HEK293 (cell line): ENCODE results near the gene METAP1.

Experiments
- CTCF ChIA-PET: fragments of 350-600 bp; formaldehyde crosslinking; extraction: SDS; loops from one replicate; lab custom pipeline; 2021; ENCODE audit warnings: antibody characterized with exemption; lab: Yijun Ruan, JAX
- POLR2A ChIA-PET: fragments of 300-600 bp; formaldehyde crosslinking; extraction: SDS; loops from one replicate; lab custom pipeline; 2020; ENCODE audit warnings: antibody characterized with exemption, inconsistent platforms; lab: Yijun Ruan, JAX
- H3K27ac ChIP-seq: fragments of 200-500 bp; sonication (Bioruptor generic); 2 replicates; pipeline ENCODE4 v1.5.1; 2014; ENCODE audit warnings: low read depth, low read length, control low read depth, inconsistent platforms; ENCODE audit errors: extremely low read depth
- H3K36me3 ChIP-seq, 2 experiments: fragments of 200-500 bp in 1 of 2; sonication (Bioruptor generic) in 1 of 2; 1 replicate in 1 of 2; 2 replicates in 1 of 2; pipeline ENCODE4 v1.5.1; 2014 to 2017; ENCODE audit warnings: inconsistent platforms in 2 of 2, low read length in 2 of 2; ENCODE audit not compliant: control insufficient read depth in 2 of 2, insufficient read depth in 1 of 2
- H3K4me1 ChIP-seq: fragments of 200-500 bp; sonication (Bioruptor generic); 2 replicates; pipeline ENCODE4 v1.5.1; 2014; ENCODE audit warnings: mild to moderate bottlenecking, low read length, inconsistent platforms; ENCODE audit not compliant: control insufficient read depth, insufficient read depth
- H3K4me3 ChIP-seq: 2 replicates; pipeline ENCODE4 v1.5.1; 2011; ENCODE audit warnings: low read depth, mild to moderate bottlenecking, control low read depth, low read length, moderate library complexity
- H3K9me3 ChIP-seq: fragments of 200-500 bp; sonication (Bioruptor generic); 2 replicates; pipeline ENCODE4 v1.5.1; 2014; ENCODE audit warnings: low read depth, low read length, inconsistent platforms; ENCODE audit not compliant: control insufficient read depth, insufficient read depth
- BCL11B ChIP-seq: fragments of 450-650 bp; formaldehyde crosslinking; IDR thresholded peaks from 2 replicates; pipeline ENCODE4 v1.5.1; 2016; ENCODE audit warnings: low read depth, missing biosample characterization, missing genetic modification characterization
- FEZF1 ChIP-seq: fragments of 450-650 bp; formaldehyde crosslinking; IDR thresholded peaks from 2 replicates; pipeline ENCODE4 v1.5.1; 2016; ENCODE audit warnings: missing biosample characterization, missing genetic modification characterization
- OVOL3 ChIP-seq: fragments of 450-650 bp; formaldehyde crosslinking; IDR thresholded peaks from 2 replicates; pipeline ENCODE4 v1.5.1; 2016; ENCODE audit warnings: missing biosample characterization, missing genetic modification characterization
- REPIN1 ChIP-seq: fragments of 450-650 bp; formaldehyde crosslinking; IDR thresholded peaks from 2 replicates; pipeline ENCODE4 v1.5.1; 2017; ENCODE audit warnings: missing biosample characterization, missing genetic modification characterization, low read depth
- SCRT2 ChIP-seq: fragments of 450-650 bp; formaldehyde crosslinking; IDR thresholded peaks from 2 replicates; pipeline ENCODE4 v1.5.1; 2016; ENCODE audit warnings: missing biosample characterization, missing genetic modification characterization
- YY2 ChIP-seq: fragments of 450-650 bp; formaldehyde crosslinking; IDR thresholded peaks from 2 replicates; pipeline ENCODE4 v1.5.1; 2016; ENCODE audit warnings: missing biosample characterization, missing genetic modification characterization
- ZNF121 ChIP-seq: fragments of 450-650 bp; formaldehyde crosslinking; IDR thresholded peaks from 2 replicates; pipeline ENCODE4 v1.5.1; 2016; ENCODE audit warnings: missing biosample characterization, missing genetic modification characterization
- ZNF148 ChIP-seq: fragments of 450-650 bp; formaldehyde crosslinking; IDR thresholded peaks from 2 replicates; pipeline ENCODE4 v1.5.0; 2017; ENCODE audit warnings: missing biosample characterization, missing genetic modification characterization, borderline replicate concordance
- ZNF202 ChIP-seq: fragments of 450-650 bp; formaldehyde crosslinking; IDR thresholded peaks from 2 replicates; pipeline ENCODE4 v1.5.1; 2016; ENCODE audit warnings: missing biosample characterization, missing genetic modification characterization, borderline replicate concordance
- ZNF311 ChIP-seq: fragments of 450-650 bp; formaldehyde crosslinking; IDR thresholded peaks from 2 replicates; pipeline ENCODE4 v1.5.1; 2017; ENCODE audit warnings: missing biosample characterization, missing genetic modification characterization, borderline replicate concordance
- ZNF335 ChIP-seq: fragments of 450-650 bp; formaldehyde crosslinking; conservative IDR thresholded peaks from 2 replicates; pipeline ENCODE4 v1.5.1; 2016; ENCODE audit warnings: missing biosample characterization, missing genetic modification characterization
- ZNF366 ChIP-seq: fragments of 450-650 bp; formaldehyde crosslinking; conservative IDR thresholded peaks from 2 replicates; pipeline ENCODE4 v1.5.1; 2016; ENCODE audit warnings: missing biosample characterization, missing genetic modification characterization
- ZNF473 ChIP-seq: fragments of 450-650 bp; formaldehyde crosslinking; IDR thresholded peaks from 2 replicates; pipeline ENCODE4 v1.5.1; 2017; ENCODE audit warnings: missing biosample characterization, missing genetic modification characterization
- ZNF549 ChIP-seq: fragments of 450-650 bp; IDR thresholded peaks from 2 replicates; pipeline ENCODE4 v1.5.1; 2018; ENCODE audit warnings: missing biosample characterization, missing genetic modification characterization, mild to moderate bottlenecking, inconsistent platforms, moderate library complexity
- ZNF629 ChIP-seq: fragments of 450-650 bp; formaldehyde crosslinking; IDR thresholded peaks from 2 replicates; pipeline ENCODE4 v1.5.1; 2017; ENCODE audit warnings: missing biosample characterization, missing genetic modification characterization
- ZNF639 ChIP-seq: fragments of 450-650 bp; formaldehyde crosslinking; IDR thresholded peaks from 2 replicates; pipeline ENCODE4 v1.5.1; 2016; ENCODE audit warnings: missing biosample characterization, missing genetic modification characterization
- ZNF645 ChIP-seq: fragments of 450-650 bp; formaldehyde crosslinking; IDR thresholded peaks from 2 replicates; pipeline ENCODE4; 2016; ENCODE audit warnings: missing biosample characterization, missing genetic modification characterization
- ZNF776 ChIP-seq: fragments of 450-650 bp; formaldehyde crosslinking; IDR thresholded peaks from 2 replicates; pipeline ENCODE4 v1.5.0; 2017; ENCODE audit warnings: missing biosample characterization, missing genetic modification characterization, borderline replicate concordance
- ZNF777 ChIP-seq: fragments of 450-650 bp; formaldehyde crosslinking; IDR thresholded peaks from 2 replicates; pipeline ENCODE4 v1.5.1; 2017; ENCODE audit warnings: missing biosample characterization, missing genetic modification characterization, borderline replicate concordance
- ZNF830 ChIP-seq: fragments of 450-650 bp; IDR thresholded peaks from 2 replicates; pipeline ENCODE4 v1.5.0; 2018; ENCODE audit warnings: missing biosample characterization, missing genetic modification characterization, low read depth, mild to moderate bottlenecking, moderate library complexity
- ZNF843 ChIP-seq: fragments of 450-650 bp; formaldehyde crosslinking; IDR thresholded peaks from 2 replicates; pipeline ENCODE4 v1.5.1; 2016; ENCODE audit warnings: missing biosample characterization, missing genetic modification characterization
- ZSCAN23 ChIP-seq: fragments of 450-650 bp; formaldehyde crosslinking; IDR thresholded peaks from 2 replicates; pipeline ENCODE4 v1.5.1; 2016; ENCODE audit warnings: missing biosample characterization, missing genetic modification characterization
- ZSCAN5A ChIP-seq: fragments of 450-650 bp; formaldehyde crosslinking; IDR thresholded peaks from 2 replicates; pipeline ENCODE4 v1.5.1; 2016; ENCODE audit warnings: missing biosample characterization, missing genetic modification characterization
- TF ChIP-seq, protein P1 (sequence below): fragments of 450-650 bp; formaldehyde crosslinking; IDR thresholded peaks from 2 replicates; pipeline ENCODE4 v1.5.1; 2016; ENCODE audit warnings: missing biosample characterization, missing genetic modification characterization
- TF ChIP-seq, protein P2 (sequence below): fragments of 450-650 bp; IDR thresholded peaks from 2 replicates; pipeline ENCODE4 v1.5.1; 2018; ENCODE audit warnings: missing biosample characterization, missing genetic modification characterization
- TF ChIP-seq, protein P3 (sequence below): fragments of 450-650 bp; formaldehyde crosslinking; IDR thresholded peaks from 2 replicates; pipeline ENCODE4 v1.5.1; 2016; ENCODE audit warnings: missing biosample characterization, missing genetic modification characterization

The METAP1 gene

DNA sequence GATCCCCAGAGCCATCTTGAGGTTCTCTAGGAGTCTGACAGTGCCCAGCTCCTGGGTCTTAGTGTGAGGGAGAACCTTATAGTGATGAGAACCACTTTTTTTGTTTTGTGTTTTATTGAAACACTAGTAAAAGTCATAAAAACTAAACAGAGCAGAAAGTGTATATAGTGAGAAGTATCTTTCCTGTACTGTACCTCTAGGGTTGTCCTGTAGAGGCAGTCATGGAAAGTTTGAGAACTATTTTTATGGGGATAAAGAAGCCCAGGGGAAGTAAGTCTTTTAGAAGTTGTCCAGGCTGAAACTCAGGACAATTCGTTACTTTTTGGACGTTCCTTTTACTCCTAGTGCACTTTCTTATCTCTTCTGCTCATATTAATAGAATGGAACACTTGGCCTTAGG, 52.2 kb downstream of the METAP1 start:
- ChIA-PET POLR2A (no interaction called here), CTCF (interaction anchor here (0.6 kb wide), 1 partner anchor 107 kb away, joined by 3 read pairs; no protein-coding TSS in a partner anchor)
- H3K36me3 ChIP-seq, result peaks cover 0 to 47% of the 10 kb centered on the region in 2 experiments; a peak in 1 of 3 replicates
- TF ChIP-seq, protein P1, sequence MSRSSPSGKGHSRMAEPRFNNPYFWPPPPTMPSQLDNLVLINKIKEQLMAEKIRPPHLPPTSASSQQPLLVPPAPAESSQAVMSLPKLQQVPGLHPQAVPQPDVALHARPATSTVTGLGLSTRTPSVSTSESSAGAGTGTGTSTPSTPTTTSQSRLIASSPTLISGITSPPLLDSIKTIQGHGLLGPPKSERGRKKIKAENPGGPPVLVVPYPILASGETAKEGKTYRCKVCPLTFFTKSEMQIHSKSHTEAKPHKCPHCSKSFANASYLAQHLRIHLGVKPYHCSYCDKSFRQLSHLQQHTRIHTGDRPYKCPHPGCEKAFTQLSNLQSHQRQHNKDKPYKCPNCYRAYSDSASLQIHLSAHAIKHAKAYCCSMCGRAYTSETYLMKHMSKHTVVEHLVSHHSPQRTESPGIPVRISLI (tag by site-specific recombination), result no peak
- TF ChIP-seq, protein P2, sequence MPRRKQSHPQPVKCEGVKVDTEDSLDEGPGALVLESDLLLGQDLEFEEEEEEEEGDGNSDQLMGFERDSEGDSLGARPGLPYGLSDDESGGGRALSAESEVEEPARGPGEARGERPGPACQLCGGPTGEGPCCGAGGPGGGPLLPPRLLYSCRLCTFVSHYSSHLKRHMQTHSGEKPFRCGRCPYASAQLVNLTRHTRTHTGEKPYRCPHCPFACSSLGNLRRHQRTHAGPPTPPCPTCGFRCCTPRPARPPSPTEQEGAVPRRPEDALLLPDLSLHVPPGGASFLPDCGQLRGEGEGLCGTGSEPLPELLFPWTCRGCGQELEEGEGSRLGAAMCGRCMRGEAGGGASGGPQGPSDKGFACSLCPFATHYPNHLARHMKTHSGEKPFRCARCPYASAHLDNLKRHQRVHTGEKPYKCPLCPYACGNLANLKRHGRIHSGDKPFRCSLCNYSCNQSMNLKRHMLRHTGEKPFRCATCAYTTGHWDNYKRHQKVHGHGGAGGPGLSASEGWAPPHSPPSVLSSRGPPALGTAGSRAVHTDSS (tag by site-specific recombination), result no peak
- no peak for TF ChIP-seq BCL11B (tag by site-specific recombination)
- TF ChIP-seq ZNF639, result no peak
- TF ChIP-seq ZNF202, result no peak
- no peak for TF ChIP-seq ZNF311 (tag by site-specific recombination)
- TF ChIP-seq ZNF549 (tag by site-specific recombination), result no peak
- no peak for TF ChIP-seq SCRT2
- TF ChIP-seq ZNF830 (tag by site-specific recombination), result no peak
- TF ChIP-seq YY2 (tag by site-specific recombination), result no peak
- no peak for TF ChIP-seq ZNF645
- no peak for TF ChIP-seq OVOL3 (tag by site-specific recombination)
- TF ChIP-seq, protein P3, sequence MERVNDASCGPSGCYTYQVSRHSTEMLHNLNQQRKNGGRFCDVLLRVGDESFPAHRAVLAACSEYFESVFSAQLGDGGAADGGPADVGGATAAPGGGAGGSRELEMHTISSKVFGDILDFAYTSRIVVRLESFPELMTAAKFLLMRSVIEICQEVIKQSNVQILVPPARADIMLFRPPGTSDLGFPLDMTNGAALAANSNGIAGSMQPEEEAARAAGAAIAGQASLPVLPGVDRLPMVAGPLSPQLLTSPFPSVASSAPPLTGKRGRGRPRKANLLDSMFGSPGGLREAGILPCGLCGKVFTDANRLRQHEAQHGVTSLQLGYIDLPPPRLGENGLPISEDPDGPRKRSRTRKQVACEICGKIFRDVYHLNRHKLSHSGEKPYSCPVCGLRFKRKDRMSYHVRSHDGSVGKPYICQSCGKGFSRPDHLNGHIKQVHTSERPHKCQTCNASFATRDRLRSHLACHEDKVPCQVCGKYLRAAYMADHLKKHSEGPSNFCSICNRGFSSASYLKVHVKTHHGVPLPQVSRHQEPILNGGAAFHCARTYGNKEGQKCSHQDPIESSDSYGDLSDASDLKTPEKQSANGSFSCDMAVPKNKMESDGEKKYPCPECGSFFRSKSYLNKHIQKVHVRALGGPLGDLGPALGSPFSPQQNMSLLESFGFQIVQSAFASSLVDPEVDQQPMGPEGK, result no peak
- no peak for TF ChIP-seq ZNF843 (tag by site-specific recombination)
- no peak for TF ChIP-seq FEZF1 (tag by site-specific recombination)
- TF ChIP-seq REPIN1, result no peak
- H3K9me3 ChIP-seq, result no peaks in the 10 kb centered on the region
- no peak overlapping the region for H3K4me3 ChIP-seq
- no peaks in the 10 kb centered on the region for H3K4me1 ChIP-seq
- H3K27ac ChIP-seq, result no peak overlapping the region

- Histone ChIP-seq H3K4me1 (no peaks in the 10 kb centered on the region), H3K4me3 (no peak overlapping the region), H3K9me3 (no peaks in the 10 kb centered on the region), H3K27ac (no peak overlapping the region), H3K36me3 (peaks cover 0 to 65% of the 10 kb centered on the region in 2 experiments; a peak in 2 of 3 replicates)
- CTCF ChIA-PET, result interaction anchor here (0.7 to 1.4 kb wide), 2 partner anchors 58 to 597 kb away, joined by 3 to 5 read pairs; partner anchors contain the start of gene METAP1
- POLR2A ChIA-PET, result no interaction called here
- TF ChIP-seq ZNF148 (tag by site-specific recombination), result no peak
- TF ChIP-seq ZNF473 (tag by site-specific recombination), result no peak
- TF ChIP-seq ZNF335 (tag by site-specific recombination), result no peak
- no peak for TF ChIP-seq ZNF629 (tag by site-specific recombination)
- no peak for TF ChIP-seq ZNF366 (tag by site-specific recombination)
- no peak for TF ChIP-seq ZSCAN23 (tag by site-specific recombination)
- no peak for TF ChIP-seq ZNF202
- no peak for TF ChIP-seq ZNF121 (tag by site-specific recombination)
- TF ChIP-seq ZSCAN5A (tag by site-specific recombination), result no peak
- TF ChIP-seq ZNF776, result no peak
- no peak for TF ChIP-seq ZNF777 (tag by site-specific recombination)
Observed at GRCh38 chr4:99052902-99053301, 57.4 kb downstream of the METAP1 start.
